ENCODE results near the gene ERLEC1.
A peak's percentile ranks its signal among the peaks of the same experiment; 100 is the strongest.
"Not testable (repeated sequence)": the region's sequence is repeated elsewhere in the genome, so short reads cannot be mapped to it uniquely, and the experiment has no call there.

Gene ERLEC1

DNA sequence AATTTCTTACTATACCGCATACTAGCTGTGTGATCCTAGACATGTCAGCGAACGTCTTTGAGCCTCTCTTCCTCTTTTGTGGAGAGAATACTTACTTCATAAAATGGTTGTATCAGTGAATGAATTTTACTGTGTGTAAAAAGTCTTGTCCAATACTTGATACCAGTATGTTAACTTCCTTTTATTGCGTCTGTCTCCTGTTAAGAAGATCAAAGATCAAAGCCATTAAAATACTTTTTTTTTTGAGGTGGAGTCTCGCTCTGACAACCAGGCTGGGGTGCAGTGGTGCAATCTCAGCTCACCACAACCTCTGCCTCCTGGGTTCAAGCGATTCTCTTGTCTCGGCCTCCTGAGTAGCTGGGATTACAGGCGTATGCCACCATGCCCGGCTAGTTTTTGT is 33.2 kb downstream of the ERLEC1 start:
- TF ChIP-seq, protein P1, sequence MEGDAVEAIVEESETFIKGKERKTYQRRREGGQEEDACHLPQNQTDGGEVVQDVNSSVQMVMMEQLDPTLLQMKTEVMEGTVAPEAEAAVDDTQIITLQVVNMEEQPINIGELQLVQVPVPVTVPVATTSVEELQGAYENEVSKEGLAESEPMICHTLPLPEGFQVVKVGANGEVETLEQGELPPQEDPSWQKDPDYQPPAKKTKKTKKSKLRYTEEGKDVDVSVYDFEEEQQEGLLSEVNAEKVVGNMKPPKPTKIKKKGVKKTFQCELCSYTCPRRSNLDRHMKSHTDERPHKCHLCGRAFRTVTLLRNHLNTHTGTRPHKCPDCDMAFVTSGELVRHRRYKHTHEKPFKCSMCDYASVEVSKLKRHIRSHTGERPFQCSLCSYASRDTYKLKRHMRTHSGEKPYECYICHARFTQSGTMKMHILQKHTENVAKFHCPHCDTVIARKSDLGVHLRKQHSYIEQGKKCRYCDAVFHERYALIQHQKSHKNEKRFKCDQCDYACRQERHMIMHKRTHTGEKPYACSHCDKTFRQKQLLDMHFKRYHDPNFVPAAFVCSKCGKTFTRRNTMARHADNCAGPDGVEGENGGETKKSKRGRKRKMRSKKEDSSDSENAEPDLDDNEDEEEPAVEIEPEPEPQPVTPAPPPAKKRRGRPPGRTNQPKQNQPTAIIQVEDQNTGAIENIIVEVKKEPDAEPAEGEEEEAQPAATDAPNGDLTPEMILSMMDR (conservative IDR thresholded peaks at IDR 0.05; ENCODE audit: low read depth, low read length): no peak
- no peak overlapping the region for H3K4me3 ChIP-seq (ENCODE audit: low read length)
- DNase-seq (ENCODE audit: low read depth): no peak

DNA sequence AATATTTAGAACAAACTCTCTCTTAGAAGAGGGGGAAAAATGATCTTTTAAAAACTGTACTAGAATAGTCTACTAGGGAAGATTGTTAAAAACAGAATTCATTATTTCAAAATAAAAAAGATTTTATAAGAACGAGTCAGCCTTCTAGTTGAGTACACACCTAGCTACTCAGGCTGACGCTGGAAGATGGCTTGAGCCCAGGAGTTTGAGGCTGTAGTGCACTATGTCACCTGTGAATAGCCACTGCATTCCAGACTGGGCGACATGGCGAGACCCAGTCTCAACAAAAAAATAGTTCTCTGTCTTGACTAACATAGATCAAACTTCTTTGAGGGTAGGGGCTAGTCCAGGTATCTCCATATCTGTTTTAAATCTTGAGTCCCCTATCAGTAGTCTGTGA is 33.9 kb downstream of the ERLEC1 start:
- DNase-seq (ENCODE audit: low read depth): no peak
- TF ChIP-seq, protein P1 (conservative IDR thresholded peaks at IDR 0.05; ENCODE audit: low read depth, low read length): no peak
- no peak overlapping the region for H3K4me3 ChIP-seq (ENCODE audit: low read length)

DNA sequence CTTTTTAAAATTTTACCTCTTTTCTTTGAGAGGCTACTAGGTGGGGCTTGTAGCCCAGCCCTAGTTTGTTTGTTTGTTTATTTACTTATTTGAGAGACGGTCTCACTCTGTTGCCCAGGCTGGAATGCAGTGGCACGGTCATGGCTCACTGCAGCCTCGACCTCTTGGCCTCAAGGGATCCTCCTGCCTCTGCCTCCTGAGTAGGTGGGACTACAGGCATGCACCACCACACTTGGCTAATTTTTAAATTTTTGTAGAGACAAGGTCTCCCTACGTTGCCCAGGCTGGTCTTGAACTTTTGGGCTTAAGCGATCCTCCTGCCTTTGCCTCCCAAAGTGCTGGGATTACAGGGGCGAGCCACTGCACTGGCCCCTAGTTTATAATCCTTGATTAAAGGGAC is 35.0 kb downstream of the ERLEC1 start:
- DNase-seq (ENCODE audit: low read depth): no peak
- H3K4me3 ChIP-seq (ENCODE audit: low read length): no peak overlapping the region
- TF ChIP-seq, protein P1 (conservative IDR thresholded peaks at IDR 0.05; ENCODE audit: low read depth, low read length): no peak

- not testable (repeated sequence) for DNase-seq (ENCODE audit: low read depth); H3K4me3 ChIP-seq (ENCODE audit: low read length)
- TF ChIP-seq, protein P1 (conservative IDR thresholded peaks at IDR 0.05; ENCODE audit: low read depth, low read length): peak; percentile 17
Observed at GRCh38 chr2:53823639-53824038, 36.8 kb downstream of the ERLEC1 start.

DNA sequence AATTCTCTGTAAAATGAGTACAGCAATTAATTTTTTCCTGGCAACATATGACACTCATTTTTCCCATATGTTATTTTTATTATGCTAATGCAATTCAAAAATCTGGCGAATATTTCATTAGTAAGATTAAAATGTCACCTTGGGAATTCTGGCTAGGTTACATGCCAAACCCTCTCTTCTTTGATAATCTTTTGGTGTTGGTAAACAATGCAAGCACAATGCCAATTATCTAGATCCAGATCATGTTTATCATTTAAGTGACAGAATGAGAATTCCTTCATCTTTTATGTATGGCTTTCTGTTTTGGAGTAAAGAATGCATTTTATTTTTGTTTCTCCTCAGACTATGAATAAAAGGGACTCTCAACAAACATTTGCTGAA is 39.2 kb downstream of the ERLEC1 start:
- DNase-seq (ENCODE audit: low read depth): no peak
- TF ChIP-seq, protein P1 (conservative IDR thresholded peaks at IDR 0.05; ENCODE audit: low read depth, low read length): no peak
- H3K4me3 ChIP-seq (ENCODE audit: low read length): no peak overlapping the region

- TF ChIP-seq, protein P1 (conservative IDR thresholded peaks at IDR 0.05; ENCODE audit: low read depth, low read length): no peak
- H3K4me3 ChIP-seq (ENCODE audit: low read length): no peak overlapping the region
- DNase-seq (ENCODE audit: low read depth): no peak
Observed at GRCh38 chr2:53826587-53827397, 39.9 kb downstream of the ERLEC1 start.

Data from retinal pigment epithelial cell (primary cell).